Spleen (tissue), 11 donors: ENCODE data around the gene GJB3. TPM values are rescaled to one million over a fixed set of nuclear protein-coding genes. Genes with fewer than 3 reads are reported as not detected.

Source experiments
- DNase-seq: peaks from one replicate; pipeline ENCODE4 v3.0.0-alpha.2; 2020
- H3K27ac ChIP-seq, 8 donors: fragments of 200-600 bp; sonication (generic) in 7 of 8; 1 replicate in 4 of 8; 2 replicates in 4 of 8; pipeline versions ENCODE4 v1.5.0 to v1.8.0; 2016 to 2021; ENCODE audit warnings: inconsistent platforms in 4 of 8, mild to moderate bottlenecking in 4 of 8, moderate library complexity in 1 of 8
- H3K27me3 ChIP-seq, 7 donors: fragments of 200-600 bp; sonication (generic) in 6 of 7; replicated peaks in 1 of 7; 1 replicate in 4 of 7; 2 replicates in 3 of 7; pipeline versions ENCODE4 v1.5.0 to v1.8.0; 2016 to 2021; ENCODE audit warnings: inconsistent platforms in 3 of 7, mild to moderate bottlenecking in 1 of 7
- H3K36me3 ChIP-seq, 6 donors: fragments of 200-600 bp; sonication (generic) in 5 of 6; 1 replicate in 4 of 6; 2 replicates in 2 of 6; pipeline versions ENCODE4 v1.5.0 to v1.8.0; 2016 to 2021; ENCODE audit warnings: inconsistent platforms in 2 of 6
- H3K4me1 ChIP-seq, 6 donors: fragments of 200-600 bp; sonication (generic) in 5 of 6; 1 replicate in 3 of 6; 2 replicates in 3 of 6; pipeline versions ENCODE4 v1.5.0 to v1.8.0; 2016 to 2021; ENCODE audit warnings: inconsistent platforms in 3 of 6
- H3K4me3 ChIP-seq, 8 donors: fragments of 200-600 bp; sonication (generic) in 7 of 8; 1 replicate in 4 of 8; 2 replicates in 4 of 8; pipeline versions ENCODE4 v1.5.0 to v1.8.0; 2016 to 2021; ENCODE audit warnings: inconsistent platforms in 4 of 8, mild to moderate bottlenecking in 4 of 8, moderate library complexity in 2 of 8
- H3K9me3 ChIP-seq, 8 donors: fragments of 200-600 bp; sonication (generic) in 7 of 8; 1 replicate in 4 of 8; 2 replicates in 4 of 8; pipeline versions ENCODE4 v1.5.0 to v1.8.0; 2016 to 2021; ENCODE audit warnings: inconsistent platforms in 4 of 8
- CTCF ChIP-seq, 11 experiments: fragments of 200-600 bp in 7 of 11; fragments of 450-650 bp in 4 of 11; sonication (generic) in 4 of 11; IDR thresholded peaks in 8 of 11; conservative IDR thresholded peaks in 3 of 11; 1 replicate in 7 of 11; 2 replicates in 4 of 11; pipeline versions ENCODE4 v1.4.0 to v1.8.0; 2016 to 2021; ENCODE audit warnings: antibody characterized with exemption in 11 of 11, inconsistent platforms in 4 of 11, mild to moderate bottlenecking in 1 of 11
- POLR2A ChIP-seq, 3 donors: fragments of 450-650 bp; IDR thresholded peaks; one replicate each; pipeline ENCODE4 v1.5.1; 2017; ENCODE audit warnings: antibody characterized with exemption in 3 of 3, mild to moderate bottlenecking in 1 of 3
- POLR2AphosphoS5 ChIP-seq, 3 donors: sonication (generic); formaldehyde crosslinking; IDR thresholded peaks; one replicate each; pipeline ENCODE4 v1.5.1; 2017; ENCODE audit warnings: antibody characterized with exemption in 3 of 3
- WGBS, 5 donors: extraction: QIAGEN DNeasy Blood & Tissue Kit in 3 of 5; methylation state at CpG; one replicate each; pipeline versions ENCODE4 v1.1.5 to v1.1.7; 2013 to 2018; 5-methylcytosine and 5-hydroxymethylcytosine counted together
- intact Hi-C: fragments of 100-400 bp; cut with DNase I; formaldehyde crosslinking; loops from one replicate; pipeline ENCODE4 v1.15.0; 2023; ENCODE audit warnings: low total_unique reads
- polyA plus RNA-seq, 3 donors: library from polyadenylated mRNA; stranded (reverse); fragments of 200-250 nt; gene quantifications; one replicate each; pipeline ENCODE4 v1.2.1, GENCODE V29; 2013
- total RNA-seq, 7 donors: library from RNA; depleted of rRNA in 3 of 7; stranded (reverse); fragments of >200 nt in 3 of 7; fragmentation: NEBNext Ultra II Directional in 4 of 7; extraction: Animal tissue kit (Norgen Biotek cat#: 25700) in 4 of 7; gene quantifications; one replicate each; pipeline versions ENCODE4 v1.1.0 to v1.2.1, GENCODE V29; 2016 to 2021
- donor health status: healthy with polysubstance abuse.
- donor health status: DM: no; HTN: no; CAD: no; lungs with moderate emphysema.
- donor health status: DM: no; HTN: no; CAD: no.
- donor health status: Bipolar disorder and iron deficiency.
- donor health status: healthy.
- donor health status: DM: no; HTN: no; CAD: no.
- donor health status: DM: yes; HTN: yes; CAD: no.

GJB3 gene
- total and polyA plus RNA-seq, 10 donors, result 0.11 to 0.23 (median 0.13) TPM; not detected in 7

DNA sequence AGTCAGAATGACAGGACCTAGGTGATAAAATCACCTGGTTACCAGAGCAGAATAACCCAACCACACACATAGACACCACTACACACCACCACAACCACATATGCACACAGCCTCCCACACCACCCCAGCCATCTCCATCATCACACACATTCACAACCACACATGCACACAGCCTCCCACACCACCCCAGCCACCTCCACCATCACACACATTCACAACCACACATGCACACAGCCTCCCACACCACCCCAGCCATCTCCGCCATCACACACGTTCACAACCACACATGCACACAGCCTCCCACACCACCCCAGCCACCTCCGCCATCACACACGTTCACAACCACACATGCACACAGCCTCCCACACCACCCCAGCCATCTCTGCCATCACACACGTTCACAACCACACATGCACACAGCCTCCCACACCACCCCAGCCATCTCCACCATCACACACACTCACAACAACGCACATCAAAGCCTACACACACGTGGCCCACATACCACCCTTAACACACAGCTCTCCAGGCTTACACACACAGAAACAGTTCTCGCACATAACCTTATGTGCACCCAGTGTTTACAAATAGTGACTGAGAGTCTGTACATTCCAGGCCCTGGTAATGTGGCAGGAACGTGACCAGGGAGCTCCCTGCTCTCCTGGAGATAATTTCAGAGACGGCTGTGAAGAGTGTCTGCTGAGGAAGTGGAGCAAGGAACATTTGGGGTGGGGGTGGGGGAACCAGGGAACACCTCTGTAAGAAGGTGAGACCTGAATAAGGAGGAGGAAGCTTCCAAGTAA lies 3.3 kb upstream of the GJB3 start:
- H3K4me1 ChIP-seq, result peaks cover 6 to 17% (median 11%) of the 10 kb centered on the region in 6 donors
- WGBS, 5 donors, result 58 to 77% (median 63%) methylated on average over 10 of the region's 10 CpGs
- H3K9me3 ChIP-seq, result no peaks in the 10 kb centered on the region
- H3K27ac ChIP-seq, result no peak overlapping the region
- intact Hi-C loops, result no loop called here
- peaks cover 5 to 68% (median 25%) of the 10 kb centered on the region in 7 donors for H3K27me3 ChIP-seq
- no peak overlapping the region for H3K4me3 ChIP-seq
- no peaks in the 10 kb centered on the region for H3K36me3 ChIP-seq
- no peak for DNase-seq
- TF ChIP-seq CTCF (IDR thresholded peaks at IDR 0.05 in 8 of 11, conservative IDR thresholded peaks at IDR 0.05 in 3 of 11), result no peak
- TF ChIP-seq POLR2A (IDR thresholded peaks at IDR 0.05), result no peak

GRCh38 chr1:34778381-34778780 lies 2.6 kb upstream of the GJB3 start:
- Histone ChIP-seq H3K4me3 (no peak overlapping the region), H3K4me1 (peaks cover 6 to 17% (median 11%) of the 10 kb centered on the region in 6 donors), H3K27ac (no peak overlapping the region), H3K9me3 (no peaks in the 10 kb centered on the region), H3K27me3 (peaks cover 5 to 75% (median 30%) of the 10 kb centered on the region in 7 donors), H3K36me3 (no peaks in the 10 kb centered on the region)
- intact Hi-C loops, result no loop called here
- no peak for DNase-seq
- 76 to 84% (median 80%) methylated on average over 6 of the region's 6 CpGs for WGBS, 5 donors
- TF ChIP-seq POLR2A (IDR thresholded peaks at IDR 0.05), result no peak

GRCh38 chr1:34779005-34779404 lies 2.0 kb upstream of the GJB3 start:
- peaks cover 5 to 78% (median 30%) of the 10 kb centered on the region in 7 donors for H3K27me3 ChIP-seq
- H3K4me1 ChIP-seq, result peaks cover 6 to 17% (median 11%) of the 10 kb centered on the region in 6 donors
- no peak overlapping the region for H3K27ac ChIP-seq
- TF ChIP-seq POLR2AphosphoS5 (IDR thresholded peaks at IDR 0.05) (no peak), CTCF (IDR thresholded peaks at IDR 0.05 in 8 of 11, conservative IDR thresholded peaks at IDR 0.05 in 3 of 11) (no peak), POLR2A (IDR thresholded peaks at IDR 0.05) (no peak)
- H3K36me3 ChIP-seq, result no peaks in the 10 kb centered on the region
- no peaks in the 10 kb centered on the region for H3K9me3 ChIP-seq
- intact Hi-C loops, result no loop called here
- no peak overlapping the region for H3K4me3 ChIP-seq
- DNase-seq, result no peak
- WGBS, 5 donors, result 72 to 95% (median 89%) methylated on average over 5 of the region's 5 CpGs

- Histone ChIP-seq H3K27ac (no peak overlapping the region), H3K4me1 (peaks cover 6 to 17% (median 11%) of the 10 kb centered on the region in 6 donors), H3K9me3 (no peaks in the 10 kb centered on the region), H3K27me3 (peaks cover 5 to 78% (median 30%) of the 10 kb centered on the region in 7 donors), H3K36me3 (no peaks in the 10 kb centered on the region), H3K4me3 (no peak overlapping the region)
- no peak for DNase-seq
- WGBS, 5 donors, result 82 to 92% (median 85%) methylated on average over 5 of the region's 5 CpGs
- TF ChIP-seq POLR2AphosphoS5 (IDR thresholded peaks at IDR 0.05) (no peak), CTCF (IDR thresholded peaks at IDR 0.05 in 8 of 11, conservative IDR thresholded peaks at IDR 0.05 in 3 of 11) (no peak), POLR2A (IDR thresholded peaks at IDR 0.05) (no peak)
- intact Hi-C loops, result no loop called here
Measured at GRCh38 chr1:34779526-34779925, 1.5 kb upstream of the GJB3 start.
